NCI-H1048 (cell line): Measurements from ENCODE around the gene EVL.

Source experiments
- DNase-seq: peaks from one replicate; lab custom pipeline; 2025; lab: John Stamatoyannopoulos, UW

The EVL gene

GRCh38 chr14:100109594-100109955, 44.4 kb downstream of the EVL start:
- no peak for DNase-seq

GRCh38 chr14:100110816-100111215, 45.6 kb downstream of the EVL start:
- no peak for DNase-seq

- no peak for DNase-seq
These were observed 46.9 kb downstream of the EVL start for GRCh38 chr14:100111931-100112704.

GRCh38 chr14:100114109-100114765, 49.0 kb downstream of the EVL start:
- no peak for DNase-seq

- no peak for DNase-seq
These were observed 50.0 kb downstream of the EVL start for GRCh38 chr14:100115236-100115635.

GRCh38 chr14:100115726-100116125, 50.5 kb downstream of the EVL start:
- DNase-seq, result no peak

- no peak for DNase-seq
These were observed 50.9 kb downstream of the EVL start for GRCh38 chr14:100116134-100116533.

GRCh38 chr14:100117026-100117425, 51.8 kb downstream of the EVL start:
- no peak for DNase-seq

- DNase-seq, result no peak
These were observed 52.6 kb downstream of the EVL start for GRCh38 chr14:100117633-100118395.

GRCh38 chr14:100118396-100119011, 53.3 kb downstream of the EVL start:
- DNase-seq, result no peak

GRCh38 chr14:100119251-100119650, 54.0 kb downstream of the EVL start:
- no peak for DNase-seq

- no peak for DNase-seq
These were observed 55.5 kb downstream of the EVL start for GRCh38 chr14:100120522-100121269.

GRCh38 chr14:100121643-100122480, 56.6 kb downstream of the EVL start:
- no peak for DNase-seq

GRCh38 chr14:100122481-100123223, 57.4 kb downstream of the EVL start:
- no peak for DNase-seq

GRCh38 chr14:100123618-100124017, 58.4 kb downstream of the EVL start:
- DNase-seq, result no peak

GRCh38 chr14:100124551-100125088, 59.4 kb downstream of the EVL start:
- no peak for DNase-seq

- no peak for DNase-seq
These were observed 61.2 kb downstream of the EVL start for GRCh38 chr14:100126401-100126800.

- DNase-seq, result no peak
These were observed 62.7 kb downstream of the EVL start for GRCh38 chr14:100127853-100128455.

- DNase-seq, result no peak
These were observed 63.5 kb downstream of the EVL start for GRCh38 chr14:100128688-100129087.
